Hepatocyte (in vitro differentiated cells): Measurements from ENCODE around the gene ZNF469.

Experiments
- EZH2 ChIP-seq: fragments of 200-600 bp; sonication (generic); IDR thresholded peaks from 2 replicates; pipeline ENCODE4 v1.6.1; 2016; ENCODE audit warnings: antibody characterized with exemption, mild to moderate bottlenecking, borderline replicate concordance
- EZH2phosphoT487 ChIP-seq: fragments of 200-600 bp; sonication (generic); IDR thresholded peaks from one replicate; pipeline ENCODE4 v1.6.1; 2018; ENCODE audit warnings: antibody characterized with exemption, mild to moderate bottlenecking, low read depth, moderate library complexity; ENCODE audit not compliant: unreplicated experiment, severe bottlenecking
- TF ChIP-seq, protein P1 (sequence below): fragments of 200-600 bp; sonication (generic); IDR thresholded peaks from 2 replicates; pipeline ENCODE4 v1.5.1; 2016; ENCODE audit warnings: antibody characterized with exemption, mild to moderate bottlenecking; ENCODE audit not compliant: poor library complexity

DNA sequence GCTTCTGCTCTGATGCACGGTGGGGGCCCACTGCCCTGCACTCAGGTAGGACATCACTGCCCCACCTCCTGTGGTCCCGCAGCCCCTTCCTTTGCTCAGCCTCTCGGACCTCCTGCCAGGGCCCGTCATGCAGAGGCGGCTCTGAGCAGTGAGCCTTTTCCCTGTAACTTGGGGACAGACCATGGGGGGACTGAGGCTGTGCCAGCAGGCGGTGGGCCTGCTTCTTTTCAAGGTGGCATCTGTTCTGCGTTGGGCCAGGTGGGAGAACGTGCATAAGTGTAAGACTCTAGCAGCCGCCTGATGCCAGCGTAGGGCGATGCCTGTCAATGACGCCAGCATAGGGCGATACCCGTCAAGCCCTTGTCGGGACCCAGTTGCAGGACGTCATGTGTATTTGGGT is 40.3 kb upstream of the ZNF469 start:
- TF ChIP-seq, protein P1, sequence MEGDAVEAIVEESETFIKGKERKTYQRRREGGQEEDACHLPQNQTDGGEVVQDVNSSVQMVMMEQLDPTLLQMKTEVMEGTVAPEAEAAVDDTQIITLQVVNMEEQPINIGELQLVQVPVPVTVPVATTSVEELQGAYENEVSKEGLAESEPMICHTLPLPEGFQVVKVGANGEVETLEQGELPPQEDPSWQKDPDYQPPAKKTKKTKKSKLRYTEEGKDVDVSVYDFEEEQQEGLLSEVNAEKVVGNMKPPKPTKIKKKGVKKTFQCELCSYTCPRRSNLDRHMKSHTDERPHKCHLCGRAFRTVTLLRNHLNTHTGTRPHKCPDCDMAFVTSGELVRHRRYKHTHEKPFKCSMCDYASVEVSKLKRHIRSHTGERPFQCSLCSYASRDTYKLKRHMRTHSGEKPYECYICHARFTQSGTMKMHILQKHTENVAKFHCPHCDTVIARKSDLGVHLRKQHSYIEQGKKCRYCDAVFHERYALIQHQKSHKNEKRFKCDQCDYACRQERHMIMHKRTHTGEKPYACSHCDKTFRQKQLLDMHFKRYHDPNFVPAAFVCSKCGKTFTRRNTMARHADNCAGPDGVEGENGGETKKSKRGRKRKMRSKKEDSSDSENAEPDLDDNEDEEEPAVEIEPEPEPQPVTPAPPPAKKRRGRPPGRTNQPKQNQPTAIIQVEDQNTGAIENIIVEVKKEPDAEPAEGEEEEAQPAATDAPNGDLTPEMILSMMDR: no peak
- TF ChIP-seq EZH2: no peak
- TF ChIP-seq EZH2phosphoT487: no peak
